Brain microvascular endothelial cell (primary cell): ENCODE measurements around the gene NSUN2.

Experiments
- DNase-seq: peaks from one replicate; pipeline ENCODE4 v3.0.0-alpha.2; 2020
- H3K27ac ChIP-seq: fragments of 250-450 bp; sonication (Bioruptor Pico); 2 replicates; pipeline ENCODE4 v1.5.1; 2020; ENCODE audit warnings: mild to moderate bottlenecking, moderate library complexity
- H3K27me3 ChIP-seq: fragments of 250-450 bp; sonication (Bioruptor Pico); replicated peaks from 2 replicates; pipeline ENCODE4 v1.5.1; 2020; ENCODE audit warnings: mild to moderate bottlenecking
- H3K36me3 ChIP-seq: fragments of 250-450 bp; sonication (Bioruptor Pico); replicated peaks from 2 replicates; pipeline ENCODE4 v1.5.1; 2020; ENCODE audit warnings: mild to moderate bottlenecking
- H3K4me3 ChIP-seq: 2 replicates; pipeline ENCODE4 v1.5.1; 2011; ENCODE audit warnings: low read depth, mild to moderate bottlenecking, control low read depth, low read length, moderate library complexity
- in situ Hi-C: cut with HindIII; loops from 2 replicates; pipeline ENCODE4 v1.10.0; 2017; ENCODE audit warnings: low sequenced_read_pairs, low pct_ligation_motif_present
- TF ChIP-seq, protein P1 (sequence below): IDR thresholded peaks from 2 replicates; pipeline ENCODE4 v1.5.1; 2011; ENCODE audit warnings: low read depth, mild to moderate bottlenecking, moderate library complexity, low read length, control low read depth, inconsistent platforms; ENCODE audit errors: missing control alignments

The NSUN2 gene

DNA sequence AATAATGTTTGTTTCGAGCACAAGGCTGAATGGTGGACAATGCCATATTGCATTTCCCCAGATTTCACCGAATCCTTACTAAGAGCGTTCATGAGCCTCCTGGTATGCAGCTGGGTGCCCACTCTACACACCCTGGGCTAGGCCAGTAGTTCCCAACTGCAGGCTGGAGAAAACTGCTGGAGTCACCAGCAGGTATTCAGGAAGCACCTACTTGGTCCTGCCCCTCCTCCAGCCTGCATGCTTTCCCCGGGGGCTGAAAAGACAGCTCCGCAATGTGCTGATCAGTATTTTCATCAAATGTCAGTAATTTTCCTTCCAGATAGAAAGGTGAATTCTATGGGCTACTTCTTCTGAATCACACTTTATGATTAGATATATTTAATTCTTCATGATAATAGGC lies 34.8 kb upstream of the NSUN2 start:
- Histone ChIP-seq H3K27ac (no peak overlapping the region), H3K27me3 (no peaks in the 10 kb centered on the region), H3K36me3 (no peaks in the 10 kb centered on the region), H3K4me3 (no peak overlapping the region)
- TF ChIP-seq, protein P1, sequence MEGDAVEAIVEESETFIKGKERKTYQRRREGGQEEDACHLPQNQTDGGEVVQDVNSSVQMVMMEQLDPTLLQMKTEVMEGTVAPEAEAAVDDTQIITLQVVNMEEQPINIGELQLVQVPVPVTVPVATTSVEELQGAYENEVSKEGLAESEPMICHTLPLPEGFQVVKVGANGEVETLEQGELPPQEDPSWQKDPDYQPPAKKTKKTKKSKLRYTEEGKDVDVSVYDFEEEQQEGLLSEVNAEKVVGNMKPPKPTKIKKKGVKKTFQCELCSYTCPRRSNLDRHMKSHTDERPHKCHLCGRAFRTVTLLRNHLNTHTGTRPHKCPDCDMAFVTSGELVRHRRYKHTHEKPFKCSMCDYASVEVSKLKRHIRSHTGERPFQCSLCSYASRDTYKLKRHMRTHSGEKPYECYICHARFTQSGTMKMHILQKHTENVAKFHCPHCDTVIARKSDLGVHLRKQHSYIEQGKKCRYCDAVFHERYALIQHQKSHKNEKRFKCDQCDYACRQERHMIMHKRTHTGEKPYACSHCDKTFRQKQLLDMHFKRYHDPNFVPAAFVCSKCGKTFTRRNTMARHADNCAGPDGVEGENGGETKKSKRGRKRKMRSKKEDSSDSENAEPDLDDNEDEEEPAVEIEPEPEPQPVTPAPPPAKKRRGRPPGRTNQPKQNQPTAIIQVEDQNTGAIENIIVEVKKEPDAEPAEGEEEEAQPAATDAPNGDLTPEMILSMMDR = no peak
- in situ Hi-C loops = no loop called here
- DNase-seq = no peak

DNA sequence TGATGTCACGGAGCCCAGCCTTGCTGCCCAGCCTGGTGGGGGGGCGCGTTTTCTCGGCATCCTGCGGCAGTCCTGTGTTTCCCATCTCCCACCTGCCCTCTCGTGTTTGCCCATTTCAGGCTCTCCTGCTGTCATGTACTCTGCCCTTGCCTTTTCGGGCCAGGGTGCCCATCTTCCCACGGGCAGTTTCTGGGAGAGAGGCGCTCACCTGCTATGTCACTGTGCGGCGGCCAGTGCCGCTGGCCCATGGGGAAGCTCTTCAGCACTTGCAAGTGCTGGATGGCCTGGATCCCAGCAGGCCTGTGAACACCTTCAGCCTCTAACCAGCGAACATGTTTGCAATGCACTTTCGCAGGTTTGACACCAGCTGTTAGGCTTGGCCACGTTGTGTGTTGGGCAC lies 33.9 kb upstream of the NSUN2 start:
- TF ChIP-seq, protein P1 = no peak
- DNase-seq = no peak
- in situ Hi-C loops = no loop called here

DNA sequence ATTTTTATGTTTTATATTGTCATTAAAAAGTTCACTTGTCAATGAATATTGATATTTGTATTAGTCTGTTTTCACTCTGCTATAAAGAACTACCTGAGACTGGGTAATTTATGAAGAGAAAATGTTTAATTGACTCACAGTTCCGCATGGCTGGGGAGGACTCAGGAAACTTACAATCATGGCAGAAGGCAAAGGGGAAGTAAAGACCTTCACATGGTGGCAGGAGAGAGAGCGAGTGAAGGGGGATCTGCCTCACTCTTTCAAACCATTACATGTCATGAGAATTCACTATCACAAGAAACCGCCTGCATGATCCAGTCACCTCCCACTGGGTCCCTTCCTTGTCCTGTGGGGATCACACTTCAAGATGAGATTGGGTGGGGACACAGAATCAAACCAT lies 27.8 kb upstream of the NSUN2 start:
- no peaks in the 10 kb centered on the region for H3K27me3 ChIP-seq
- DNase-seq = no peak
- in situ Hi-C loops = no loop called here
- no peak overlapping the region for H3K27ac ChIP-seq
- no peak overlapping the region for H3K4me3 ChIP-seq
- H3K36me3 ChIP-seq = peaks cover 15% of the 10 kb centered on the region
- TF ChIP-seq, protein P1 = no peak

More for the DNA sequence above, 33.9 kb upstream of the NSUN2 start:
- no peaks in the 10 kb centered on the region for H3K36me3 ChIP-seq
- H3K4me3 ChIP-seq = no peak overlapping the region
- no peaks in the 10 kb centered on the region for H3K27me3 ChIP-seq
- no peak overlapping the region for H3K27ac ChIP-seq

DNA sequence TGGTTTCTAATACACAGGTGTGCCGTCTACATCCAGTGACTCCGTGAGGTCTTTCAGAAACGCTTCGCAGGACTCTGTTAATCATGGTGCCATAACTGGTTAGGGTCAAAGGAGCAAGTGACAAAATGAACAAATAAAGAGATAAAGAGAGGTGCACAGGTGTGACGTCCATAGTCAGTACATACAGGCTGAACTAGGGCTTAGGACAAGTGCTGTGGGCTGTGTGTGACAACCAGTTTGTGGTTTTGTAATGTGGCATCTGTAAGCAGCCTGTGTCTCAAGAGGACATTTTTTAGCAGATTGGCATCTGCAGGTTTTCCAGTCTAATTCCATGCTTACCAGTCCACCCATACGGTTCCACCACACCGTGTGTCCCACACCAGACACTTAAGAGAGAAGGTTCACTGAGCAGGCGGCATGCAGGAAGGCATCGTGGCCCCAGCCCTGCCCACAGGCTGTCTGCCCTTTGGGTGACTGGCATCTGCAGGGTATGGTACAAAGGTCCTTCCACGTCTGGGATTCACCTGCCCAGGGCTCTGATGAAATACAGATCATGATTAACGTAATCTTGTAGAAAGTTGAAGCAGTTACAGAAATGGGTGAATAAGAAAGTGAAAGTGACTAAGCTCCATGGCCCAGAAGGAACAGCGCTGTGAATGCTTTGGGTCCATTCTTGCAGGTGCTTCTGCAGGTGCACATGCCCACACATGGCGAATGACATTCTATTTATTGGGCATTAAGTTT lies 27.3 kb upstream of the NSUN2 start:
- Histone ChIP-seq H3K27ac (no peak overlapping the region), H3K4me3 (no peak overlapping the region)

DNA sequence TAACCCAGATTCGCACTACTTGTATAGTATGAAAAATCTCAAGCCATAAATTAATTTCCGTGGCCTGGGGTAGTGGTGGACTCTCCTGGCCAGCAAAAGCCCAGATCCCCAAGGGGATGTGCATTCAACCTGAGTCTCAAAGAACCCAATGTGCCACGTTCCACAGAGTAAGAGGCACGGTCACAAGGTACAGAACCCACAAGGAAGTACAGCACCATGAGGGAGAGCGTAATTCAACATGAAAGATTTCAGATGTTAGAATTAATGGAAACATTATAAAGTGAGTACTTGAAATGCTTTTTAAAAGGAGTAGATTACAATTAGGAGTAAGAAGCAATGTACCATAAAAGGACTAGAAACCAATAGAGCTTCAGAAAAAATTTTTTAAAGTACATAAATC lies 23.8 kb upstream of the NSUN2 start:
- DNase-seq = no peak
- no peaks in the 10 kb centered on the region for H3K27me3 ChIP-seq
- in situ Hi-C loops = no loop called here
- TF ChIP-seq, protein P1 = no peak
- H3K27ac ChIP-seq = no peak overlapping the region
- H3K4me3 ChIP-seq = no peak overlapping the region
- H3K36me3 ChIP-seq = peaks cover 15% of the 10 kb centered on the region

More for the DNA sequence above, 27.3 kb upstream of the NSUN2 start:
- no peak for DNase-seq
- TF ChIP-seq, protein P1 = no peak
- Histone ChIP-seq H3K27me3 (no peaks in the 10 kb centered on the region), H3K36me3 (peaks cover 15% of the 10 kb centered on the region)
- in situ Hi-C loops = no loop called here

DNA sequence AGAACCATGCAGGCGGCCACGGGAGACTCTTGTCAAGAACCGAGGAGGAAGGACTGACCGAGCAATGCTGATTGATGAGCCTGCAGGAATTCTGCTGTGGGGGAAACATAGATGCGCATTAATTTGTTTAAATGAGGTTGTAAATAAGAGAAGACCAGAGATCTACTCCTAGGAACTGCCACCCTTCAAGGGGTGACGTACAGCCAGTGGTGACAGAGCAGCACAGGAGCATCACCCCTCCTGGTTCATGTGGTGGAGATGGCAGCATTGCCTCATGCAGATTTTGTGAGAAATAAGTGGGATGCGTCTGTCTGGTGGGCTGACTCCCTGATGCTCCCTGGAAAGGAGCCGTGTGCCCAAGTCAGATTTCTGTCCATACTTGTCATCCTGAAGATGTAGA lies 22.6 kb upstream of the NSUN2 start:
- in situ Hi-C loops = no loop called here
- no peak for DNase-seq
- no peak overlapping the region for H3K4me3 ChIP-seq
- H3K36me3 ChIP-seq = peaks cover 15% of the 10 kb centered on the region
- no peaks in the 10 kb centered on the region for H3K27me3 ChIP-seq
- H3K27ac ChIP-seq = no peak overlapping the region
- TF ChIP-seq, protein P1 = no peak
